Hair follicular keratinocyte (primary cell): ENCODE data around the gene SLC35F5. TPM values are rescaled to one million over a fixed set of nuclear protein-coding genes. Genes with fewer than 3 reads are reported as not detected.

Experiments used
- total RNA-seq: library from RNA; depleted of rRNA; stranded (reverse); fragments of >200 nt; gene quantifications from 2 replicates; pipeline ENCODE4 v1.2.3, GENCODE V29; 2015

Gene SLC35F5, protein sequence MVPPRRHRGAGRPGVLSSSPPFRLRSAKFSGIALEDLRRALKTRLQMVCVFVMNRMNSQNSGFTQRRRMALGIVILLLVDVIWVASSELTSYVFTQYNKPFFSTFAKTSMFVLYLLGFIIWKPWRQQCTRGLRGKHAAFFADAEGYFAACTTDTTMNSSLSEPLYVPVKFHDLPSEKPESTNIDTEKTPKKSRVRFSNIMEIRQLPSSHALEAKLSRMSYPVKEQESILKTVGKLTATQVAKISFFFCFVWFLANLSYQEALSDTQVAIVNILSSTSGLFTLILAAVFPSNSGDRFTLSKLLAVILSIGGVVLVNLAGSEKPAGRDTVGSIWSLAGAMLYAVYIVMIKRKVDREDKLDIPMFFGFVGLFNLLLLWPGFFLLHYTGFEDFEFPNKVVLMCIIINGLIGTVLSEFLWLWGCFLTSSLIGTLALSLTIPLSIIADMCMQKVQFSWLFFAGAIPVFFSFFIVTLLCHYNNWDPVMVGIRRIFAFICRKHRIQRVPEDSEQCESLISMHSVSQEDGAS
- 34.0 and 51.9 TPM in 2 replicates for total RNA-seq

GRCh38 chr2:113756355-113757137 lies at the start of gene SLC35F5:
Gene SLC35F5 (minus strand): TSS chr2:113756642. CDS start chr2:113756409, 233 bp downstream.

Other genes starting within 250 kb of the SLC35F5 start
- 4.7 and 6.4 TPM in 2 replicates for gene RABL2A, start 129.4 kb downstream of the SLC35F5 start, total RNA-seq
- gene ACTR3, start 133.4 kb upstream of the SLC35F5 start, total RNA-seq, result 174 and 186 TPM in 2 replicates